Transverse colon (tissue), 4 donors: Measurements from ENCODE around the gene ABCG2. TPM values are rescaled to one million over a fixed set of nuclear protein-coding genes. Genes with fewer than 3 reads are reported as not detected.

Source experiments
- DNase-seq: peaks from one replicate; pipeline ENCODE4 v3.0.0-alpha.2; 2019
- H3K27ac ChIP-seq, 4 donors: fragments of 200-600 bp; sonication (generic); 2 replicates each; pipeline ENCODE4 v1.5.1; 2016 to 2018; ENCODE audit warnings: inconsistent platforms in 4 of 4
- H3K27me3 ChIP-seq: fragments of 200-600 bp; sonication (generic); 2 replicates; pipeline ENCODE4 v1.5.1; 2017; ENCODE audit warnings: inconsistent platforms
- H3K36me3 ChIP-seq, 4 donors: fragments of 200-600 bp; sonication (generic); 2 replicates each; pipeline ENCODE4 v1.5.1; 2017 to 2019; ENCODE audit warnings: inconsistent platforms in 4 of 4
- H3K4me1 ChIP-seq, 4 donors: fragments of 200-600 bp; sonication (generic); 2 replicates each; pipeline ENCODE4 v1.5.1; 2017 to 2020; ENCODE audit warnings: inconsistent platforms in 4 of 4
- H3K4me3 ChIP-seq, 4 donors: fragments of 200-600 bp; sonication (generic); 1 replicate in 1 of 4; 2 replicates in 3 of 4; pipeline versions ENCODE4 v1.5.1 to v1.6.1; 2017 to 2019; ENCODE audit warnings: inconsistent platforms in 4 of 4
- H3K9me3 ChIP-seq, 2 donors: fragments of 200-600 bp; sonication (generic); 2 replicates each; pipeline ENCODE4 v1.5.1; 2017 to 2019; ENCODE audit warnings: inconsistent platforms in 2 of 2
- EP300 ChIP-seq: sonication (generic); formaldehyde crosslinking; IDR thresholded peaks from one replicate; pipeline ENCODE4 v1.6.1; 2017; ENCODE audit warnings: antibody characterized with exemption, low read depth
- POLR2A ChIP-seq: fragments of 450-650 bp; IDR thresholded peaks from one replicate; pipeline ENCODE4 v1.6.1; 2016; ENCODE audit warnings: antibody characterized with exemption, mild to moderate bottlenecking, moderate library complexity
- POLR2AphosphoS5 ChIP-seq, 3 donors: sonication (generic); formaldehyde crosslinking; IDR thresholded peaks; one replicate each; pipeline ENCODE4 v1.6.1; 2016; ENCODE audit warnings: antibody characterized with exemption in 3 of 3
- WGBS, 2 donors: methylation state at CpG; one replicate each; pipeline ENCODE4 v1.1.5; 2018; ENCODE audit warnings: low coverage in 1 of 2; 5-methylcytosine and 5-hydroxymethylcytosine counted together
- in situ Hi-C, 4 donors: fragments of 200-750 bp; cut with MboI; loops; one replicate each; pipeline versions ENCODE4 v1.15.0 to v1.15.1; 2017; ENCODE audit warnings: low sequenced_read_pairs in 3 of 4, low pct_ligation_motif_present in 1 of 4, low pct_unique_long_range_greater_than_20kb in 1 of 4
- intact Hi-C: fragments of 100-400 bp; cut with DNase I; formaldehyde crosslinking; loops from one replicate; pipeline ENCODE4 v1.15.1; 2023; ENCODE audit warnings: low total_unique reads
- total RNA-seq, 4 donors: library from RNA; depleted of rRNA; stranded (reverse); fragments of >200 nt; gene quantifications; one replicate each; pipeline ENCODE4 v1.1.0, GENCODE V29; 2016
- TF ChIP-seq, protein P1 (sequence below), 5 experiments: fragments of 200-600 bp in 3 of 5; fragments of 450-650 bp in 2 of 5; sonication (generic) in 3 of 5; IDR thresholded peaks; 1 replicate in 2 of 5; 2 replicates in 3 of 5; pipeline ENCODE4 v1.5.1; 2016 to 2017; ENCODE audit warnings: antibody characterized with exemption in 5 of 5, inconsistent platforms in 3 of 5, mild to moderate bottlenecking in 2 of 5, moderate library complexity in 1 of 5

The ABCG2 gene
- total RNA-seq, 4 donors from 2014 or later = 5.6 to 36.6 (median 21.4) TPM

- no peak for DNase-seq
- TF ChIP-seq POLR2AphosphoS5 (IDR thresholded peaks at IDR 0.05) (no peak), POLR2A (no peak), EP300 (no peak)
- TF ChIP-seq, protein P1, sequence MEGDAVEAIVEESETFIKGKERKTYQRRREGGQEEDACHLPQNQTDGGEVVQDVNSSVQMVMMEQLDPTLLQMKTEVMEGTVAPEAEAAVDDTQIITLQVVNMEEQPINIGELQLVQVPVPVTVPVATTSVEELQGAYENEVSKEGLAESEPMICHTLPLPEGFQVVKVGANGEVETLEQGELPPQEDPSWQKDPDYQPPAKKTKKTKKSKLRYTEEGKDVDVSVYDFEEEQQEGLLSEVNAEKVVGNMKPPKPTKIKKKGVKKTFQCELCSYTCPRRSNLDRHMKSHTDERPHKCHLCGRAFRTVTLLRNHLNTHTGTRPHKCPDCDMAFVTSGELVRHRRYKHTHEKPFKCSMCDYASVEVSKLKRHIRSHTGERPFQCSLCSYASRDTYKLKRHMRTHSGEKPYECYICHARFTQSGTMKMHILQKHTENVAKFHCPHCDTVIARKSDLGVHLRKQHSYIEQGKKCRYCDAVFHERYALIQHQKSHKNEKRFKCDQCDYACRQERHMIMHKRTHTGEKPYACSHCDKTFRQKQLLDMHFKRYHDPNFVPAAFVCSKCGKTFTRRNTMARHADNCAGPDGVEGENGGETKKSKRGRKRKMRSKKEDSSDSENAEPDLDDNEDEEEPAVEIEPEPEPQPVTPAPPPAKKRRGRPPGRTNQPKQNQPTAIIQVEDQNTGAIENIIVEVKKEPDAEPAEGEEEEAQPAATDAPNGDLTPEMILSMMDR (IDR thresholded peaks at IDR 0.05) = no peak
- Histone ChIP-seq H3K27me3 (no peaks in the 10 kb centered on the region), H3K36me3 (peaks cover 0 to 68% (median 16%) of the 10 kb centered on the region in 4 donors), H3K4me3 (no peak overlapping the region), H3K9me3 (peaks cover 0 to 5% of the 10 kb centered on the region in 2 donors), H3K27ac (no peak overlapping the region), H3K4me1 (no peaks in the 10 kb centered on the region)
- in situ Hi-C loops = no loop called here
- intact Hi-C loops = no loop called here
- 86% methylated on average over 1 of the region's 1 CpG for WGBS, 2 donors
These were observed 88.4 kb downstream of the ABCG2 start for GRCh38 chr4:88070031-88070430.

GRCh38 chr4:88064410-88064809 is 94.0 kb downstream of the ABCG2 start:
- in situ Hi-C loops (no loop called here), intact Hi-C loops (no loop called here)
- TF ChIP-seq POLR2A (no peak), POLR2AphosphoS5 (IDR thresholded peaks at IDR 0.05) (no peak), EP300 (no peak)
- TF ChIP-seq, protein P1 (IDR thresholded peaks at IDR 0.05) = no peak
- Histone ChIP-seq H3K4me1 (peaks cover 0 to 19% (median 0%) of the 10 kb centered on the region in 4 donors), H3K36me3 (peaks cover 0 to 43% (median 12%) of the 10 kb centered on the region in 4 donors), H3K27me3 (no peaks in the 10 kb centered on the region), H3K27ac (no peak overlapping the region), H3K4me3 (no peak overlapping the region), H3K9me3 (no peaks in the 10 kb centered on the region)
- 83 to 88% methylated on average over 5 to 6 of the region's 6 CpGs for WGBS, 2 donors
- no peak for DNase-seq

DNA sequence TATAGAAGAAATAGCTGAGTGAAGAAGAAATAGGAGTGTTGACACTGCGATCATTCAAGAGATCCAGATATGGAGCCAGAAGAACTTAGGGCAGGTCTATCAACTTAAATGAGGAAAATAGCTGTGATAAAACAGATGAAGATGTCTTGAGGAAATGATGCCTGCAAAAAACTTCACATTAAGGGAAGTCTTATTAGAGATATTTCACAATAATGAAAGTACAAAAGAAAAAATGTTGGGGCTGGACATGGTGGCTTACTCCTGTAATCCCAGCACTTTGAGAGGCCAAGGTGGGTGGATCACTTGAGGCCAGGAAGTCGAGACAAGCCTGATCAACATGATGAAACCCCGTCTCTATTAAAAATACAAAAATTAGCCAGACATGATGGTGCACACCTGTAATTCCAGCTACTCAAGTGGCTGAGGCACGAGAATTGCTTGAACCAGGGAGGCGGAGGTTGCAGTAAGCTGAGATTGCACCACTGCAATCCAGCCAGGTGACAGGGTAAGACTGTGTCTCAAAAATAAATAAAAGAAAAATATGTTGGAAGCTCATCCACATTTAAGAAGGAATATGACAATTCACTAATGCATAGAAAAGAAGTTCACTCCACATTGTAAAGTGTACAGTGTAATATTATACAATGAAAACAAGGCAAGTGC is 94.7 kb downstream of the ABCG2 start:
- in situ Hi-C loops (no loop called here), intact Hi-C loops (no loop called here)
- Histone ChIP-seq H3K4me1 (peaks cover 0 to 19% (median 0%) of the 10 kb centered on the region in 4 donors), H3K27ac (no peak overlapping the region), H3K9me3 (no peaks in the 10 kb centered on the region), H3K36me3 (peaks cover 0 to 43% (median 11%) of the 10 kb centered on the region in 4 donors), H3K27me3 (no peaks in the 10 kb centered on the region), H3K4me3 (no peak overlapping the region)
- WGBS, 2 donors = 88% methylated on average over 5 of the region's 5 CpGs
- TF ChIP-seq, protein P1 (IDR thresholded peaks at IDR 0.05) = no peak
- TF ChIP-seq POLR2A (no peak), EP300 (no peak), POLR2AphosphoS5 (IDR thresholded peaks at IDR 0.05) (no peak)
- no peak for DNase-seq

DNA sequence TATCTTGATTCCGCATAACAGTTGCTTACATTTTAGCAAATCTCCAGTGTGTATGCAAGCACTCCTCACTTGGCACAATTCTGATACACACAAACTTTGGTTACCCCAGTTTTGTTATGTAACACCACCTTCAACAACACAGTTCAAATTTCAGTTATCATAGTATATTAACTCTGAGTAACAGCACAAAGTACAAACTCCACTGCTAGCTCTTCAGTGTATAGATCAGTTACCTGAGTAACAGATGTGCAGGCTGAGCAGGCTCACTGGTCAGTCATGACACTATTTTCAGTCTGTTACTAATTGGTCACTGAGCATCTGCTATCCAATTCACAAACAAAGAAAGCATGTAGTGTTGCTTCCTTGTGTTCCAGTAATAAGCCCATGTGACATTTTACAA is 95.6 kb downstream of the ABCG2 start:
- no peaks in the 10 kb centered on the region for H3K9me3 ChIP-seq
- intact Hi-C loops = no loop called here
- no peak overlapping the region for H3K4me3 ChIP-seq
- TF ChIP-seq POLR2A = no peak
- TF ChIP-seq, protein P1 (IDR thresholded peaks at IDR 0.05) = no peak
- no peak for TF ChIP-seq EP300
- no peak for TF ChIP-seq POLR2AphosphoS5 (IDR thresholded peaks at IDR 0.05)
- peaks cover 0 to 36% (median 6%) of the 10 kb centered on the region in 4 donors for H3K36me3 ChIP-seq
- no peak for DNase-seq
- in situ Hi-C loops = no loop called here
- peak overlapping the region in 1 of 4 donors; percentile 21 for H3K27ac ChIP-seq
- H3K27me3 ChIP-seq = no peaks in the 10 kb centered on the region
- peaks cover 0 to 19% (median 0%) of the 10 kb centered on the region in 4 donors for H3K4me1 ChIP-seq
- 84% methylated on average over 1 of the region's 1 CpG; no CpG with 5 or more reads in 1 of the 2 donors for WGBS, 2 donors
